ENCODE results near the gene AOAH.

The AOAH gene

GRCh38 chr7:36615852-36616540 lies 108.3 kb downstream of the AOAH start:
- no peak overlapping the region for H3K4me2 ChIP-seq (ENCODE audit: low read depth, low read length)
- no peak for TF ChIP-seq EZH2phosphoT487 (IDR thresholded peaks at IDR 0.05; ENCODE audit: low read length)
- TF ChIP-seq EZH2 (optimal IDR thresholded peaks at IDR 0.05; ENCODE audit: low read depth, low read length), result no peak
- TF ChIP-seq CTCF (IDR thresholded peaks at IDR 0.05; ENCODE audit: low read length), result no peak
- H3K27ac ChIP-seq (ENCODE audit: low read length), result no peak overlapping the region
- no peaks in the 10 kb centered on the region for H3K9me3 ChIP-seq (replicated peaks; ENCODE audit: insufficient read depth, low read length)
- no peaks in the 10 kb centered on the region for H3K36me3 ChIP-seq (replicated peaks; ENCODE audit: insufficient read depth, low read length)
- DNase-seq, result no peak
- no peaks in the 10 kb centered on the region for H4K20me1 ChIP-seq (ENCODE audit: insufficient read depth, low read length)
- no peak overlapping the region for H3K4me3 ChIP-seq (ENCODE audit: low read length)
- H3K9ac ChIP-seq (ENCODE audit: low read length), result no peak overlapping the region
- H3K27me3 ChIP-seq (replicated peaks; ENCODE audit: insufficient read depth, low read length), result no peaks in the 10 kb centered on the region
- no peak overlapping the region for H2AFZ ChIP-seq (ENCODE audit: low read length)
- no peaks in the 10 kb centered on the region for H3K4me1 ChIP-seq (ENCODE audit: low read length)
- no peaks in the 10 kb centered on the region for H3F3A ChIP-seq (ENCODE audit: insufficient read depth, low read length)
- H3K9me2 ChIP-seq (replicated peaks; ENCODE audit: insufficient read depth, low read length), result no peaks in the 10 kb centered on the region
- H3K79me2 ChIP-seq (ENCODE audit: low read length), result no peaks in the 10 kb centered on the region

- H3K79me2 ChIP-seq (ENCODE audit: low read length), result no peaks in the 10 kb centered on the region
- no peaks in the 10 kb centered on the region for H3K9me3 ChIP-seq (replicated peaks; ENCODE audit: insufficient read depth, low read length)
- no peak overlapping the region for H3K4me3 ChIP-seq (ENCODE audit: low read length)
- no peaks in the 10 kb centered on the region for H3K36me3 ChIP-seq (replicated peaks; ENCODE audit: insufficient read depth, low read length)
- H3K9me2 ChIP-seq (replicated peaks; ENCODE audit: insufficient read depth, low read length), result no peaks in the 10 kb centered on the region; the same call in 1 of the 2 replicates
- no peak for DNase-seq
- H3K27me3 ChIP-seq (replicated peaks; ENCODE audit: insufficient read depth, low read length), result no peaks in the 10 kb centered on the region
- no peaks in the 10 kb centered on the region for H3K4me1 ChIP-seq (ENCODE audit: low read length)
- no peak overlapping the region for H3K4me2 ChIP-seq (ENCODE audit: low read depth, low read length)
- H3K27ac ChIP-seq (ENCODE audit: low read length), result no peak overlapping the region
- H3K9ac ChIP-seq (ENCODE audit: low read length), result no peak overlapping the region
- H3F3A ChIP-seq (ENCODE audit: insufficient read depth, low read length), result no peaks in the 10 kb centered on the region
- no peaks in the 10 kb centered on the region for H4K20me1 ChIP-seq (ENCODE audit: insufficient read depth, low read length)
- no peak overlapping the region for H2AFZ ChIP-seq (ENCODE audit: low read length)
- TF ChIP-seq EZH2phosphoT487 (IDR thresholded peaks at IDR 0.05; ENCODE audit: low read length) (no peak), CTCF (IDR thresholded peaks at IDR 0.05; ENCODE audit: low read length) (no peak), EZH2 (optimal IDR thresholded peaks at IDR 0.05; ENCODE audit: low read depth, low read length) (no peak)
Measured at GRCh38 chr7:36614959-36615358, 109.3 kb downstream of the AOAH start.

- no peaks in the 10 kb centered on the region; the same call in 1 of the 2 replicates for H3K9me2 ChIP-seq (replicated peaks; ENCODE audit: insufficient read depth, low read length)
- no peak overlapping the region for H3K9ac ChIP-seq (ENCODE audit: low read length)
- no peak overlapping the region for H3K27ac ChIP-seq (ENCODE audit: low read length)
- TF ChIP-seq CTCF (IDR thresholded peaks at IDR 0.05; ENCODE audit: low read length), result no peak
- TF ChIP-seq EZH2phosphoT487 (IDR thresholded peaks at IDR 0.05; ENCODE audit: low read length), result no peak
- no peak for TF ChIP-seq EZH2 (optimal IDR thresholded peaks at IDR 0.05; ENCODE audit: low read depth, low read length)
- H3K36me3 ChIP-seq (replicated peaks; ENCODE audit: insufficient read depth, low read length), result no peaks in the 10 kb centered on the region
- no peaks in the 10 kb centered on the region for H3K27me3 ChIP-seq (replicated peaks; ENCODE audit: insufficient read depth, low read length)
- H3K4me3 ChIP-seq (ENCODE audit: low read length), result no peak overlapping the region
- no peaks in the 10 kb centered on the region for H3K79me2 ChIP-seq (ENCODE audit: low read length)
- H3K4me2 ChIP-seq (ENCODE audit: low read depth, low read length), result no peak overlapping the region
- no peaks in the 10 kb centered on the region for H4K20me1 ChIP-seq (ENCODE audit: insufficient read depth, low read length)
- no peak for DNase-seq
- H3K9me3 ChIP-seq (replicated peaks; ENCODE audit: insufficient read depth, low read length), result no peaks in the 10 kb centered on the region
- no peaks in the 10 kb centered on the region for H3F3A ChIP-seq (ENCODE audit: insufficient read depth, low read length)
- no peaks in the 10 kb centered on the region for H3K4me1 ChIP-seq (ENCODE audit: low read length)
- H2AFZ ChIP-seq (ENCODE audit: low read length), result no peak overlapping the region
Measured at GRCh38 chr7:36613031-36613614, 111.2 kb downstream of the AOAH start.
